Natural killer cell treated with Interleukin-12 subunit alpha and Interleukin-12 subunit beta and Interleukin-15 and Interleukin-18, amount 100 ng/mL, for 72 hours (primary cell): ENCODE results near the gene TPMT. TPM values are rescaled to one million over a fixed set of nuclear protein-coding genes. Genes with fewer than 3 reads are reported as not detected.

Experiments used
- ATAC-seq, 2 donors: fragments of 150-1000 bp; cut with Tn5 transposase in 1 of 2; sonication (Bioruptor Pico), chemical (Tn5 transposase) in 1 of 2; 2 replicates each; pipeline ENCODE4 v1.10.0; 2021
- DNase-seq: peaks from one replicate; pipeline ENCODE4 v3.0.0; 2022; ENCODE audit warnings: low spot score
- H3K27ac Mint-ChIP-seq, 2 donors: 1 replicate in 1 of 2; 2 replicates in 1 of 2; pipeline ENCODE4 v1.8.0; 2022; ENCODE audit warnings: mixed read lengths in 2 of 2, mild to moderate bottlenecking in 1 of 2, moderate library complexity in 1 of 2
- H3K27me3 Mint-ChIP-seq, 2 donors: 1 replicate in 1 of 2; 2 replicates in 1 of 2; pipeline ENCODE4 v1.8.0; 2022; ENCODE audit warnings: mixed read lengths in 2 of 2
- H3K36me3 Mint-ChIP-seq: one replicate; pipeline ENCODE4 v1.8.0; 2022; ENCODE audit warnings: mixed read lengths
- H3K4me1 Mint-ChIP-seq, 2 donors: 1 replicate in 1 of 2; 2 replicates in 1 of 2; pipeline ENCODE4 v1.8.0; 2022; ENCODE audit warnings: low read depth in 2 of 2, mixed read lengths in 2 of 2, mild to moderate bottlenecking in 1 of 2
- H3K4me3 Mint-ChIP-seq: one replicate; pipeline ENCODE4 v1.8.0; 2022; ENCODE audit warnings: mixed read lengths
- H3K9me3 Mint-ChIP-seq: 2 replicates; pipeline ENCODE4 v1.8.0; 2022; ENCODE audit warnings: mixed read lengths
- total RNA-seq, 2 donors: library from RNA; stranded (reverse); gene quantifications; one replicate each; pipeline ENCODE4 v1.2.3, GENCODE V29; 2022

Gene TPMT
- total RNA-seq, 2 donors from 2014 or later, result 10.2 to 14.7 TPM

DNA sequence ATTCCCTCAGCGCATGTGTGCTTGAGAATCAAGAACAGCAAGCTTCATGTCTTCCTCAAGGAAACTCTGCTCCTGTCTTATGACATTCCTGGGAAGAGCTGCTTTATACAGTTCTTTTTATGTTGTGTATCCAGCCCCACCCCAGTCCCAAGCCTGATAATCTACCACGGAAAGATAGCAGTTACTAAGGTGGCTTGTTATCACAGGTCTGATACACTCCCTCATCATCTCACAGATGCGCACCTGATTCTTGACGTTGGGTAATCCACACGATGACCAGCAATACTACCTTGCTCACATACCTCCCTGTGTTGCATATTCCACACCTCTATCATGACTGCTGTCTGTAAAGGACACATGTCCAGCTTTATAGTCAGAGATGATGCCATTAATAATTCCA, 35.6 kb downstream of the TPMT start:
- peaks cover 8 to 9% of the 10 kb centered on the region in 2 donors for H3K27me3 Mint-ChIP-seq
- no peak for DNase-seq

DNA sequence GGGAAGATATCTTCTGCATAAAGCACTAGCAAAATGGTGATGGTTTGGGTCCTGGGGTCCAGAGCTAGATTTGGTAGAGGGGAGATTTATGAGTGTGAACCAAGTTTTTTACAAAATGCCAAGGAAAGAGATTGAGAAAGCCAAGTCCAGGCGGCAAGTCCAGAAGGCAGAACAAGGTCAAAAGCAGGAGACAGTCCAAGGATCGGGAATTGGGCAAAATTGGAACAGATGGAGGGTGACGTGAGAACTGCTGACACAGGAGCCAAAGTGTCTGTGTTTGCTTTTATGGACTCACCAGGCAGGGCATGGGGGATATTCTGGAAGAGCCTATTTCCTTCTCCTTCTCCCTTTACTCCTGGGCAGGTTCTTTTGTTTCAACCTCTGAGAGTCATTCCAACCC, 36.5 kb downstream of the TPMT start:
- no peaks in the 10 kb centered on the region for H3K9me3 Mint-ChIP-seq
- H3K27me3 Mint-ChIP-seq, result peaks cover 13 to 15% of the 10 kb centered on the region in 2 donors
- no peak for ATAC-seq
- H3K4me3 Mint-ChIP-seq, result no peak overlapping the region
- no peak overlapping the region for H3K27ac Mint-ChIP-seq
- H3K36me3 Mint-ChIP-seq, result no peaks in the 10 kb centered on the region
- H3K4me1 Mint-ChIP-seq, result peaks cover 18 to 27% of the 10 kb centered on the region in 2 donors
- no peak for DNase-seq

More for the DNA sequence above, 35.6 kb downstream of the TPMT start:
- H3K36me3 Mint-ChIP-seq, result no peaks in the 10 kb centered on the region
- H3K4me1 Mint-ChIP-seq, result peaks cover 18 to 26% of the 10 kb centered on the region in 2 donors
- no peak for ATAC-seq
- H3K4me3 Mint-ChIP-seq, result no peak overlapping the region
- H3K9me3 Mint-ChIP-seq, result no peaks in the 10 kb centered on the region
- H3K27ac Mint-ChIP-seq, result no peak overlapping the region

DNA sequence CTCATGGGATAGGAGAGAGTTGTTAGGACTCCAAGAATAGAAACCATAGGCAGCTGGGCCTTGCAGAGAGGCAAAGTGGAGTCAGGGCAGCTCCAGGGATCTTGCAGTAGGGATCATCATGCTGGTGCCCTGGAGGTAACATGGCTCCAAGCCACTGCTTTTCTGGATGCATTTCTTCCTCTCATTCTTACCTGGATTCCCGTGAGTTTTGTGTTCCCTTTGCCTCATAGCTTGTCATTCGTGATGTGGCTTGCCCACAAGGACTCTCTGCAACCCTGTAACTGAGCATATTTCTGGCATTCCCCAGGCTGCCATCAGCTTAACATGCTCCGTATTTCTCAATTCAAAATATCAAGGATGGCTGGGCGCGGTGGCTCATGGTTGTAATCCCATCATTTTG, 37.7 kb downstream of the TPMT start:
- Mint-ChIP-seq H3K9me3 (no peaks in the 10 kb centered on the region), H3K4me3 (no peak overlapping the region), H3K36me3 (no peaks in the 10 kb centered on the region), H3K27me3 (peaks cover 15 to 17% of the 10 kb centered on the region in 2 donors), H3K4me1 (peaks cover 11 to 19% of the 10 kb centered on the region in 2 donors), H3K27ac (no peak overlapping the region)
- DNase-seq, result no peak
- ATAC-seq, result no peak

DNA sequence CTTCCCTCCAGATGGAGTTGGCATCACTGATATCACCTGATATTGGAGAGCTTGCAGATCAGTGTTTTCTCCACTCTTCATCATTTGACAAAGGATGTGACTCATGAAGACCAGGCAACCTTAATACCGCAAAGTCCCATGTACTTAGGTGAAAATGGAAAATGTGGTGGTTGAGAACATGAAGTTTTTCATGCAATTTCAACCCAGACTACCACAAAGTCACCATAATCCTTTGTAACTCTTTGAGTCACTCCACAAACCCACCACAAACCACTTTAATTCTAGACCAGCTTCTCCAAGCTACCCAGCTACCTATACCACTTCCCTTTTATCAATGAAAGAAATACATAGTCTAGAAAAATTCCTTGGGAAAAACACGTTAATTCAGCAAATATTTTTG, 39.5 kb downstream of the TPMT start:
- peak overlapping the region; percentile 12 to 56 for H3K27ac Mint-ChIP-seq
- H3K4me1 Mint-ChIP-seq, result peaks cover 11 to 19% of the 10 kb centered on the region in 2 donors
- peak; percentile 85 for ATAC-seq
- no peak for DNase-seq
- no peaks in the 10 kb centered on the region for H3K9me3 Mint-ChIP-seq
- peaks cover 19 to 23% of the 10 kb centered on the region in 2 donors for H3K27me3 Mint-ChIP-seq
- peak overlapping the region; percentile 43 for H3K4me3 Mint-ChIP-seq
- no peaks in the 10 kb centered on the region for H3K36me3 Mint-ChIP-seq

DNA sequence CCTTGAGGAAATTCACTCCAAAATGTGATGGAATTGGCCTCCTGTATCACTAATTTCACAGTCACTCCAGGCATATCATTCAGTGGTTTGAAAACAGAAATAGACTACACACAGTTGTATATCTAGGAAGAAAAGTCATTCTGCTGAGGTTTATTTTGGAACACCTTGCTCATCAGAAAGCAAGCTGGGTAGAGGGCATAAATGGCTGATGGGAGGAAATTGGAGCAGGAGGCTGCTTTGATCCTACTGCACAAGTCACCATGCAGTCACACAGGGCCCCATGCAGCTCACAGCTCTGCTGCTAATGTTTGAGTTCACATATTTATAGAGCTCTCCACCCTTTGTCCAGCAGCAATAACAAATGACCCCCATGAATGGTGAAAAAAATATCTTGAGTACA, 44.7 kb downstream of the TPMT start:
- DNase-seq (no peak), ATAC-seq (no peak)
- Mint-ChIP-seq H3K9me3 (peaks cover 5% of the 10 kb centered on the region), H3K27me3 (peaks cover 21 to 43% of the 10 kb centered on the region in 2 donors), H3K4me1 (peaks cover 3 to 11% of the 10 kb centered on the region in 2 donors), H3K36me3 (peaks cover 15% of the 10 kb centered on the region), H3K4me3 (no peak overlapping the region), H3K27ac (no peak overlapping the region)

DNA sequence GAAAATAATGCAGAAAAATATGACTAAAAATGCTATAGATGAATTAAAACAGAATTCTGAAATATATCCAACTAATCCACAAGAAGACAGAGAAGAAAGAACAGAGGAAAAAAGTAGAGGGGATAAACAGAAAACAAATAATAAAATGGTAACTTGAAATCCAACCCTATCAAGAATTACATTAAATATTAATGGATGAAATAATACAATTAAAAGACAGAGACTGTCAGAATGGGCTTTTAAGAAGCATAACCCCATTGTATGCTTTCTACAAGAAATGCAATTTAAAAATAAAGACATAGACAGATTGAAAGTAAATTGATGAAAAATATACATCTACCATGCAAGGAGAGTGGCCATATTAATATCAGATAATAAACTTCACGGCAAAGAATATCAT, 47.8 kb downstream of the TPMT start:
- no peaks in the 10 kb centered on the region for H3K4me1 Mint-ChIP-seq
- H3K4me3 Mint-ChIP-seq, result no peak overlapping the region
- DNase-seq (no peak), ATAC-seq (no peak)
- H3K27ac Mint-ChIP-seq, result no peak overlapping the region
- H3K36me3 Mint-ChIP-seq, result peaks cover 15% of the 10 kb centered on the region
- peaks cover 5% of the 10 kb centered on the region for H3K9me3 Mint-ChIP-seq
- peaks cover 23 to 46% of the 10 kb centered on the region in 2 donors for H3K27me3 Mint-ChIP-seq

DNA sequence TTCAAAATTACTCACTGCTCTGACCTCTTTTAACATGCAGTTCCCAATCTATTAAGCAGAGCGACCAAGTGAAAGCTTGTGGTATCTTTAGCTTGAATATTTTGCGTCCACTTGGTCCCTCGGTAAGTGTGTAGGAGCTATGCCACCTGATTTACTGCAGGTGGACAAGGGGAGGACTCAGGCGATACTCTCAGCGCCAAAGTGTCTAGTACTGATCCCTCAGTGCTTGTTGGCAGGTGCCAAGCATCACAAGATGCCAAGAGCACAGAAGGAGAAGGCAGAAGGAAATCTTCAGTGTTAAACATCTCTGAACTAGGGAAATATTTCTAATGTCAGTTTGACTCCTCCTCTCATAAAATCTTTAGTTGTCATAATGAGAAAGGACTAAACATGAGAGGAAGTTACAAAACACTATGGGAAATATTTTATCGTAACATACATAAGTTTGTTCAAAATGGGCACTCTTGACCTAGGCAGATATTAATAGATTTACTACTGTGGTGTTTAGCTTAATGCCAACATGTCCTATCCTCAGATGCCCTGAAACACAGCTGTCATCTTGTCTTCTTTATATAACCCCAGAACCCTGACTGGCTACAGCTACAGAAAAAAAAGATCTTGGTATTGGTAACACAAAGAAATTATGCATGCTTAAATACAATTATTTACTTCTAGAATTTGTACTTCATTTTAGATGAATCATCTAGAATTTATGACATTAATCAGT, 51.9 kb downstream of the TPMT start:
- ATAC-seq, result no peak
- Mint-ChIP-seq H3K27me3 (peaks cover 19 to 55% of the 10 kb centered on the region in 2 donors), H3K4me1 (peaks cover 0 to 3% of the 10 kb centered on the region in 2 donors), H3K9me3 (peaks cover 5% of the 10 kb centered on the region), H3K4me3 (no peak overlapping the region), H3K27ac (no peak overlapping the region), H3K36me3 (peaks cover 15% of the 10 kb centered on the region)
- no peak for DNase-seq

DNA sequence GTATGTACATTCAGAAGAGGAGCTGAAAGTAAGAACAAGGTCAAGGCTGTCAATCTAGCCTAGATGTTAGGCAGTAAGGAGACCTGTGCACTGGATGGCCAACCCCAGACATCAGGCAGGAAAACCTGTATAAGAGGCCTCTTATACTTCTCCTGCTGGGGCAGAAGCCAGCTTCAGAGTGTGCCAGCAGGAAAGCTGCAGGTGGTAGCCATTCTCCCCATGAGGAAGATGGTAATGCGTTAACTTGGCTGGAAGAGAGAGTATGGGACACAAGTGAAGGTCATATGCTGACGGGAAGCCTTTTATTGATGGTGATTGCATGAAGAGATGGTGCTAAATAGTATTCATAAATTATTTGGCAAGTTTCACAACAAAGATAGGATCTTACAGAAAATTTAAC, 53.0 kb downstream of the TPMT start:
- DNase-seq, result no peak
- ATAC-seq, result no peak
- Mint-ChIP-seq H3K27me3 (peaks cover 23 to 55% of the 10 kb centered on the region in 2 donors), H3K4me3 (no peak overlapping the region), H3K4me1 (peaks cover 0 to 3% of the 10 kb centered on the region in 2 donors), H3K27ac (no peak overlapping the region), H3K36me3 (peaks cover 11% of the 10 kb centered on the region), H3K9me3 (peaks cover 1% of the 10 kb centered on the region)

DNA sequence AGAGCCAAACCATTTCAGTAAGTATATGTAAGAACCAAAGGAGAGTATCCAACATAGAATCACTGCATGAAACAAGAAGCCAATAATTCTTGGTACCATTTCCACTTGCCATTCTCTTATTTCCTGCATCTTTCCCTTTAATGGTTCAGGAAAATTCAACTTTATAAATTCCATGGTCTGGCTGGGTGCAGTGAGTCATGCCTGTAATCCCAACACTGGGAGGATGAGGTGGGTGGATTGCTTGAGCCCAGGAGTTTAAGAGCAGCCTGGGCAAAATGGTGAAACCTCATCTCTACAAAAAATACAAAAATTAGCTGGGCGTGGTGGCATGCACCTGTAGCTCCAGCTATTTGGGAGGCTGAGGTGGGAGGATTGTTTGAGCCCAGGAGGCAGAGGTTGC, 53.6 kb downstream of the TPMT start:
- no peaks in the 10 kb centered on the region for H3K9me3 Mint-ChIP-seq
- DNase-seq (no peak), ATAC-seq (no peak)
- peaks cover 23 to 51% of the 10 kb centered on the region in 2 donors for H3K27me3 Mint-ChIP-seq
- H3K4me3 Mint-ChIP-seq, result no peak overlapping the region
- H3K27ac Mint-ChIP-seq, result no peak overlapping the region
- H3K36me3 Mint-ChIP-seq, result peaks cover 7% of the 10 kb centered on the region
- peaks cover 0 to 3% of the 10 kb centered on the region in 2 donors for H3K4me1 Mint-ChIP-seq

DNA sequence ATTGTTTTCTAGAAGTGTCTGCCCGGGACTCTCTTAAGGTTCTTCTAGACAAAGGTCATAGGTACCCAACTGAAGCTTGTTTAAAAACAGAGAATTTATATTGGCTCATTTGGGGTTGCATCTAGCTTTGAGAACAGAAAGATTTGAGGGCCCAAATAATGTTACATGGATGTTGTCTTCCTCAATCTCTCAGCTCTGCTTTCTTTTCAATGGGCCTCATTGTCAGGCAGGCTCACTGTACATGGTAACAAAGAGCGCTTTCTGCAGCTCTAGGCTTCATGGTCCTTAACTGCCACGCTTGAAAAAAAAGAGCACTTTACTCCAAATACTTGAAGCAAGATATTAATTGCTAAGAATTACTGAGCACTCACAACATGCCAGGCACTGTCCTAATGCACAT, 54.6 kb downstream of the TPMT start:
- H3K4me1 Mint-ChIP-seq, result peaks cover 0 to 3% of the 10 kb centered on the region in 2 donors
- no peaks in the 10 kb centered on the region for H3K36me3 Mint-ChIP-seq
- H3K4me3 Mint-ChIP-seq, result no peak overlapping the region
- H3K27me3 Mint-ChIP-seq, result peaks cover 18 to 41% of the 10 kb centered on the region in 2 donors
- no peak overlapping the region for H3K27ac Mint-ChIP-seq
- ATAC-seq, result no peak
- no peak for DNase-seq
- H3K9me3 Mint-ChIP-seq, result no peaks in the 10 kb centered on the region

DNA sequence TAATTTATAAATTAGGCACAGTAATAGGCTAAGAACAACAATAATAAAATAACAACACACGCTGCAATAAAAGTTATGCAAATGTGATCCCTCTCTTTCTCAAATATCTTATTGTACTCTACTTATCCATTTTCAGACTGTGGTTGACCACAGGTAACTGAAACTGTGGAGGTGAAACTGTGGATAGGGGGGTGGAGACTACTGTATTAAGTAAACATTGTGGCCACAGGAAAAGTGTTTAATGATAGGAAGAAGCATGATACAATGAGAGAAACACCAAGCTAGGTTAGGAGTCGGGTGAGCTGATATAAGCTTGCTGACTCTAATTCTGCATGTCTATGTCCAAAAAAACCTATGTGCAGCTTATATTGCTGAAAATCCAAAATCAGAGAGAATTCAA, 55.4 kb downstream of the TPMT start:
- no peak overlapping the region for H3K4me3 Mint-ChIP-seq
- DNase-seq (no peak), ATAC-seq (no peak)
- peaks cover 16 to 34% of the 10 kb centered on the region in 2 donors for H3K27me3 Mint-ChIP-seq
- no peak overlapping the region for H3K27ac Mint-ChIP-seq
- H3K9me3 Mint-ChIP-seq, result no peaks in the 10 kb centered on the region
- H3K4me1 Mint-ChIP-seq, result peaks cover 0 to 3% of the 10 kb centered on the region in 2 donors
- H3K36me3 Mint-ChIP-seq, result no peaks in the 10 kb centered on the region

DNA sequence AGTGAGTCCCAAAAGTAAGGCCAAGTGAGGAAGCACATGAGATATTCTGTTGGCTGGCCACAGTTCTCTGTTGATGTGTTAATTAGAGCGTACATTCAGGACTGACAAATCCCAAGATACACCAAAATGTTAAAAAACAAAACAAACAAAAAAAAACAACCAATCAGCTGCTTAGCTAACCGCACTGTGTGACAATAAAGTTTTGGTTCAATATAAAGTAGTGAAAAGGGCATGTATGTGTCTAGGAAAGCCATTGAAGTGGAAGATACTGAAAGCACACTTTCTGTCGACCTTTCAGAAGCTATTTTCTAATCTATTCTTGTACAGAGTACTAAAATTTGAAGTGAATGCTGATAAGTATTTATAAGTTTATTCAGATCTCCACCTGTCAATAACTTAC, 58.5 kb downstream of the TPMT start:
- Mint-ChIP-seq H3K36me3 (no peaks in the 10 kb centered on the region), H3K4me1 (peaks cover 0 to 3% of the 10 kb centered on the region in 2 donors), H3K9me3 (no peaks in the 10 kb centered on the region), H3K4me3 (no peak overlapping the region), H3K27me3 (peaks cover 4 to 14% of the 10 kb centered on the region in 2 donors), H3K27ac (no peak overlapping the region)
- DNase-seq, result no peak
- ATAC-seq, result no peak

DNA sequence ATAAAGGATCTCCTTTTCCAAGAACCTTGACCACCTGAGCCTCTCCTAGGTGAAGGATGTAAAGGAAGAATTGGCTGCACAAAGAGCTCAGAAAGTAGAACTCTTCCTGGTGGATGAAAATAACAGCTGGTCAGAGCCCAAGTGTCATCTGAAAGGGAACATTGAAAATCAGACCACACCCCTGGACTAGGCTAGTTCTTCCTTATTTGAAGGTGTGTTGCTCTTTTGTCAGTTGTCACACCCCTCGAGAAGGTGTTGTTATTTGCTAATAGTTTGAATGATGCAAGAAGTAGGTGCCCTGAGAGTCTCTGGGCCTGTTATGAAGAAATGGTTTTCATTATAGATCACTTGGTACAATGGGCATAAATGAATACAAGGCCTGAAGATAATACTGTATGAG, 63.5 kb downstream of the TPMT start:
- Mint-ChIP-seq H3K4me3 (no peak overlapping the region), H3K27me3 (peaks cover 10 to 27% of the 10 kb centered on the region in 2 donors), H3K4me1 (no peaks in the 10 kb centered on the region), H3K36me3 (peaks cover 4% of the 10 kb centered on the region), H3K9me3 (peaks cover 3% of the 10 kb centered on the region), H3K27ac (no peak overlapping the region)
- DNase-seq (no peak), ATAC-seq (no peak)

DNA sequence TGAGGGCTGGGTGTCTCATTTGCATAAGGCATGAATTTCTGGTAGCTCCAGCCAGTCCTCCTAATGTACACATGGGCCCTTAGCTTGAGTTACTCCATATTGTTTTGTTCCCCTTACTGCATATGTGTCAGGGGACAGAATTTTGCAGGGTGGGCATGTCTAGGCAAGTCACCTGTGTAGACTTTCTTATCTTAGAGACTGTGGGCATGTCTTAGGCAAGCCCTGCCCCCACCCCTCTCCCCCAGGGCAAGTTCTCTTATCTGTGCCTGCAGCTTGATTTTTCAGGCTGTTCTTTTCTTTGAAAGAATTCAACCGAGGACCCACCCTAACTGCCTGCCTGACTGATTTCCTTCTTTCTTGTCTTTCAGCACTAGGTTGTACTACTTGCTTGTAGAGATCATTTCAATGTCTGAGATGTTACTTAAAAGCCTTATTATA, 64.5 kb downstream of the TPMT start:
- peaks cover 4% of the 10 kb centered on the region for H3K36me3 Mint-ChIP-seq
- no peak overlapping the region for H3K4me3 Mint-ChIP-seq
- DNase-seq (no peak), ATAC-seq (no peak)
- no peaks in the 10 kb centered on the region for H3K4me1 Mint-ChIP-seq
- H3K27ac Mint-ChIP-seq, result no peak overlapping the region
- H3K27me3 Mint-ChIP-seq, result peaks cover 10 to 33% of the 10 kb centered on the region in 2 donors
- H3K9me3 Mint-ChIP-seq, result peaks cover 3% of the 10 kb centered on the region
